Muscle layer of colon (tissue), 2 donors: ENCODE data around the gene NMT2.

Experiments used
- H3K27ac ChIP-seq: one replicate; pipeline ENCODE4 v1.7.0; 2013; ENCODE audit warnings: low read depth, mild to moderate bottlenecking, low read length, moderate library complexity
- H3K27me3 ChIP-seq, 2 donors: one replicate each; pipeline ENCODE4 v1.7.0; 2013; ENCODE audit warnings: low read length in 2 of 2, mild to moderate bottlenecking in 2 of 2; ENCODE audit not compliant: insufficient read depth in 2 of 2, control insufficient read depth in 1 of 2
- H3K36me3 ChIP-seq: one replicate; pipeline ENCODE4 v1.7.0; 2013; ENCODE audit warnings: mild to moderate bottlenecking, low read length; ENCODE audit not compliant: insufficient read depth
- H3K4me1 ChIP-seq: one replicate; pipeline ENCODE4 v1.7.0; 2013; ENCODE audit warnings: mild to moderate bottlenecking, low read length; ENCODE audit not compliant: insufficient read depth
- H3K4me3 ChIP-seq, 2 donors: one replicate each; pipeline ENCODE4 v1.7.0; 2013; ENCODE audit warnings: low read length in 2 of 2, low read depth in 1 of 2, mild to moderate bottlenecking in 1 of 2, moderate library complexity in 1 of 2
- H3K9ac ChIP-seq: one replicate; pipeline ENCODE4 v1.7.0; 2013; ENCODE audit warnings: low read length
- H3K9me3 ChIP-seq: one replicate; pipeline ENCODE4 v1.7.0; 2013; ENCODE audit warnings: mild to moderate bottlenecking, low read length
- donor health status: abdominal sarcoma.
- donor health status: Adenocarcinoma of cecum.

NMT2 gene

DNA sequence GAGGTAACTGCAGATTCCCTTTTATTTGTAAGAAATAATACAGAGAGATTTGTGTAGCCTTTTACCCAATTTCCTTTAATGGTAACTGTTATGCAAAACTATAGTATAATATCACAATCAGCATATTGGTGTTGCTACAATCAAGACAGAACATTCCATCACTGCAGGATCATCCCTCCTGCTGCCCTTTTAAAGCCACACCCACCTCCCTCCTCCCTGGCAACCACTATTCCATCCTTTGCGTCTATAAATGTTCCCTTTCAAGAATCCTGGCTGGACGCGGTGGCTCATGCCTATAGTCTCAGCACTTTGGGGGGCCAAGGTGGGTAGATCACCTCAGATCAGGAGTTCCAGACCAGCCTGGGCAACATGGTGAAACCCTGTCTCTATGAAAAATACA is 93.1 kb downstream of the NMT2 start:
- Histone ChIP-seq H3K27me3 (no peaks in the 10 kb centered on the region), H3K36me3 (no peaks in the 10 kb centered on the region), H3K9ac (no peak overlapping the region), H3K27ac (no peak overlapping the region), H3K4me1 (no peaks in the 10 kb centered on the region), H3K9me3 (no peaks in the 10 kb centered on the region), H3K4me3 (no peak overlapping the region)

DNA sequence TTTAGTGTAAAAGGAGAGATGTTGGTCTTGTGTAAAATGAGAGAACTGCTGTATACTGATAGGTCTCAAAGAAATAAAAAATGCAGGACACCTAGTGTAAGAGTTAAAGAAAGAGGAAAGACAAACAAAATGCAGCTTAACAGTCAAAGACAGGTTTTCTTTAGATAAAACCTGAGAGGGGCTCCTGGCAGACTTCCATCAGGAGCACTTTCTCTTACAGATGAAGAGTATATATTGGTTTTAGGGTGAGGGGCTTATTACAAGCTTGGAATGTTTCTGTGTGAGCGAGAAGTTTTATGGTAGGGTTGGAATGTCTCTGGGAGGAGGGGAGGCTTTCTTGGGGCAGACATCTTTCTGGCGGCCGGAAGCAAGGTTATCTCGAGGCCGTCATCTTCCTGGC is 96.1 kb downstream of the NMT2 start:
- no peak overlapping the region for H3K27ac ChIP-seq
- H3K36me3 ChIP-seq = no peaks in the 10 kb centered on the region
- H3K27me3 ChIP-seq = no peaks in the 10 kb centered on the region
- H3K9ac ChIP-seq = no peak overlapping the region
- H3K4me3 ChIP-seq = no peak overlapping the region
- H3K9me3 ChIP-seq = no peaks in the 10 kb centered on the region
- no peaks in the 10 kb centered on the region for H3K4me1 ChIP-seq

DNA sequence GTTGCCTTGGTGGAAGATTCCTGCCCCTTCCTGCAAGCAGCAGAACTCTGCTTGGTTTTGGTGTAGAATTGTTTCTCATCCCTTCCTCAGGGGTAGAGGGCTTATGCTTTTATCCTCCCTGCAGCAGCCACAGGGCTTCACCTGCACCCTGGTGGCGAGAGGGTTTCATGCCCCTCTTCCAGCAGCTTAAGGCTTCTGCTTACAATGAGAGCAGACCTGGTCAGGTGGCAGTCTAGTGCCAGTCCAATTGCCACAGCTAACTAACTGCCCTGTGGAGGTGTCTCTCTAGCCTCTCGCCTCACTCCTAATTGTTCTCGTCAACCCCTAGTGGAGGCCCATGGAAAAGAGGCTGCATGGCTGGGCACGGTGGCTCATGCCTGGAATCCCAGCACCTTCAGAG is 99.3 kb downstream of the NMT2 start:
- H3K4me3 ChIP-seq = no peak overlapping the region
- no peaks in the 10 kb centered on the region for H3K36me3 ChIP-seq
- no peak overlapping the region for H3K27ac ChIP-seq
- H3K27me3 ChIP-seq = no peaks in the 10 kb centered on the region
- no peak overlapping the region for H3K9ac ChIP-seq
- no peaks in the 10 kb centered on the region for H3K4me1 ChIP-seq
- H3K9me3 ChIP-seq = no peaks in the 10 kb centered on the region

DNA sequence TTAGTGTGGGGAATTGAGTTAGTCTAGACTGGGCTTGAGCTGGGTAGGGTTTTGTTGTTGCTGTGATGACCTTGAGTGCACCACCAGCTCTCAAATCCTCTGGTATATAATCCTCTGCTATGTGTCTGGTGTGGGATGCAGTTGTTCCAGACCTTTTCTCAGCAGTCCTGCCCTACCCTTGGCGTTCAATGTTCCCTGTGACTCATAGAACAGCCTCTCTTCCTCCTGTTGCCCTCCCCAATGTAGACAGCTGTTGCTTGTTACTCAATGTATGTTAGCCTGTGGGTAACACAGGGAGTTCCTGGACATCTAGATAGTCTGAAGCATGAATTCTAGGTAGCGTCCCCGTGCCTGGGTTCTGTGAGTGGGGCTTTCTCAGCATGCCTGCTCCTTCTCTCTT is 99.7 kb downstream of the NMT2 start:
- Histone ChIP-seq H3K4me3 (no peak overlapping the region), H3K27ac (no peak overlapping the region), H3K4me1 (no peaks in the 10 kb centered on the region), H3K9ac (no peak overlapping the region), H3K27me3 (no peaks in the 10 kb centered on the region), H3K36me3 (no peaks in the 10 kb centered on the region), H3K9me3 (no peaks in the 10 kb centered on the region)

DNA sequence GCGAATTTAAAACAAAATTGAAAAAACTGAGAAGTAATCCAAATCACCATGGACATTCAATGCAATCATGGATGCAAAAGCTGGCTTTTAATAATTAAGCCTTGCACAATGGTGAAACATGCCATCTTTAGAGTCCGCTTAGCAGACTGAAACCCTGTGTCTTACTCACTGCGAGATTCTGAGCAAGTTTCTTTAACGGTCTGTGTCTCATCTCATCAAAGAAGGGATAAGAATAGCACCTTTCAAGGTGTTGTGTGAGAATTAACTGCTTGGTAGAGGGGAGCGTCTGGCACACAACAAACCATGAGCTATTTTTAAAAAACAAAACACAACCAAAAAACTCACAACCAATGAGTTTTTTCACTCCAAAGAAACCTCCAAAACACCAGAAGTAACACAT is 101.3 kb downstream of the NMT2 start:
- Histone ChIP-seq H3K27ac (no peak overlapping the region), H3K9me3 (no peaks in the 10 kb centered on the region), H3K4me3 (no peak overlapping the region), H3K9ac (no peak overlapping the region), H3K4me1 (no peaks in the 10 kb centered on the region), H3K36me3 (no peaks in the 10 kb centered on the region), H3K27me3 (no peaks in the 10 kb centered on the region)

DNA sequence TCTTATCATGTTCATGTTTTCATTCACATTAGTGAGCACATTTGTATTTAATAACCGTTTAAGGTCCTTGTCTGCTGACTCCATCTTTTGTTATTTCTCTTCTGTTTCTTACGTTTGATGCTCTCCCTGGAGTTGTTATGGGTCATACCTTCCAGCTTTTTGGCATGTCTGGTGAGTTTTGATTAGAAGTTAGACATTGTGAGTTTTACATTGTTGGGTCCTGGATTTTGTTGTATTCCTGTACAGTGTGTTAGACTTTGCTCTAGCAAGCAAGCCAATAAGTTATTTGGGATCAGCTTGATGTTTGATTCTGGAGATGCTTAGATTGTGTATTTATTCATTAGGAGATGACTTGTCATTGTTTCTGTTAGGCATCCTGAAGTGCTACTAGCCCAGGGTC is 107.9 kb downstream of the NMT2 start:
- no peak overlapping the region for H3K4me3 ChIP-seq
- peaks cover 7% of the 10 kb centered on the region for H3K9me3 ChIP-seq
- no peaks in the 10 kb centered on the region for H3K36me3 ChIP-seq
- no peaks in the 10 kb centered on the region for H3K4me1 ChIP-seq
- no peaks in the 10 kb centered on the region for H3K27me3 ChIP-seq
- H3K9ac ChIP-seq = no peak overlapping the region
- H3K27ac ChIP-seq = no peak overlapping the region

DNA sequence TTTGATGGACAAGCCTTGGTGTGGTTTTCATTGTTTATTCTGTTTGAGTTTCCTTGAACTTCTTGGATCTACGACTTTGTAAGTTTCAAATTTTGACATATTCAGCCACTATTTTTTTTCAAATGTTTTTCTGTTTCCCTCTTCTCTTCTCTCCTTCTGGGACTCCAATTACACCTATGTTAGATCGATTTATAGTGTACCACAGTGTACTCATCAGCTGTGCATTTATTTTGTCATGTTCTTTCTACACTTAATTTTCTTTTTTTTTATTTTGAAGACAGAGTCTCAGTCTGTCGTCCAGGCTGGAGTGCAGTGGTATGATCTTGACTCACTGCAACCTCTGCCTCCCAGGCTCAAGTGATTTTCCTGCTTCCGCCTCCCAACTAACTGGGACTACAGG is 108.6 kb downstream of the NMT2 start:
- H3K4me3 ChIP-seq = no peak overlapping the region

DNA sequence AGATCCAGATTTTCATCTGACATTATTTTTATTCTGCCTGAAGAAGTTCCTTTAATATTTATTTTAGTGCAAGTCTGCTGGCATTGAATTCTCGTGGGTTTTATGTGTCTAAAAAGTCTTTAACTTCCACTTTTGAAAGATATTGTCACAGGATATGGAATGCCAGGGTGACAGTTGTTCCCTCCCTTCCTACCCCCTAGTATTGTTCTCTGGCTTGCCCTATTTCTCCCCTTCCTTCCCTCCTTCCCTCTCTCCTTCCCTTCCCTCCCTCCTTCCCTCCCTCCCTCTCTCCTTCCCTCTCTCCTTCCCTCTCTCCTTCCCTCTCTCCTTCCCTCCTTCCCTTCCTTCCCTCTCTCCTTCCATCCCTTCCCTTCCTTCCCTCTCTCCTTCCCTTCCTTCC is 109.8 kb downstream of the NMT2 start:
- no peak overlapping the region for H3K27ac ChIP-seq

More for the DNA sequence above, 108.6 kb downstream of the NMT2 start:
- Histone ChIP-seq H3K9ac (no peak overlapping the region), H3K27ac (no peak overlapping the region), H3K36me3 (no peaks in the 10 kb centered on the region), H3K4me1 (no peaks in the 10 kb centered on the region), H3K27me3 (no peaks in the 10 kb centered on the region), H3K9me3 (peaks cover 7% of the 10 kb centered on the region)

More for the DNA sequence above, 109.8 kb downstream of the NMT2 start:
- H3K9ac ChIP-seq = no peak overlapping the region
- H3K4me3 ChIP-seq = no peak overlapping the region
- no peaks in the 10 kb centered on the region for H3K27me3 ChIP-seq
- H3K36me3 ChIP-seq = no peaks in the 10 kb centered on the region
- no peaks in the 10 kb centered on the region for H3K4me1 ChIP-seq
- peaks cover 7% of the 10 kb centered on the region for H3K9me3 ChIP-seq
